ENCODE measurements around the gene PCDHGB2.
"Not testable (repeated sequence)": the region's sequence is repeated elsewhere in the genome, so short reads cannot be mapped to it uniquely, and the experiment has no call there.

The PCDHGB2 gene

DNA sequence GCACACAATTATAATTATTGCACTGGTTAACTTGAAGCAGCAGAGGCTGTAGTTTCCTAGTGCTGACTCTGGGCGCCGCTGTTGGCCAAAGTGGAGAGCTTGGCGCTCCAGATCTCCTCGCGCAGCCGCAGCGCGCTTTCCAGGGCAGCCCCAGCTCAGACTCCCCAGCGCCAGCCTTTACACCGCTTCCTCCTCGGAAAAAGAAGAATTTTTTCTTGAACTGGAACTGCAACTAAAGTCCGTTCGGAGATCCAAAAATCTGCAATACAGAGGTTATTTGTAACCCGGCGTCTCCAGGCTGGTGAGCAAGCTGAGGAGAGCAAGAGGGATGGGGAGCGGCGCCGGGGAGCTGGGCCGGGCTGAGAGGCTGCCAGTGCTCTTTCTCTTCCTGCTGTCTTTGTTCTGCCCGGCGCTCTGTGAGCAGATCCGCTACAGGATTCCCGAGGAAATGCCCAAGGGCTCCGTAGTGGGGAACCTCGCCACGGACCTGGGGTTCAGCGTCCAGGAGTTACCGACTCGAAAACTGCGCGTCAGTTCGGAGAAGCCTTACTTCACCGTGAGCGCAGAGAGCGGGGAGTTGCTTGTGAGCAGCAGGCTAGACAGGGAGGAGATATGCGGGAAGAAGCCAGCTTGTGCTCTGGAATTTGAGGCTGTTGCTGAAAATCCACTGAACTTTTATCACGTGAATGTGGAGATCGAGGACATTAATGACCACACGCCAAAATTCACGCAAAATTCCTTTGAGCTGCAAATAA lies 27.9 kb downstream of the PCDHGB2 start, which contains the start of gene PCDHGB4:
Gene PCDHGB4 (plus strand): TSS at position 142 of the 755 bp plus-strand sequence. CDS start 187 bp downstream, at position 329.
- ATAC-seq (ENCODE audit: low read depth) (peak; percentile 58), DNase-seq (ENCODE audit: low spot score in 2 of 2) (peak in 1 of 2 donors; percentile 16)
- not testable (repeated sequence) for H3K4me1 Mint-ChIP-seq, H3K27ac Mint-ChIP-seq, H3K9me3 Mint-ChIP-seq, H3K36me3 Mint-ChIP-seq
- Mint-ChIP-seq H3K4me3 (peak within 1 kb of the TSS; percentile 34), H3K27me3 (peaks cover 21% of the 10 kb centered on the region)

GRCh38 chr5:141388661-141389060 lies 28.9 kb downstream of the PCDHGB2 start:
- Mint-ChIP-seq H3K27ac (no peak overlapping the region), H3K36me3 (peaks cover 5% of the 10 kb centered on the region), H3K27me3 (peaks cover 18% of the 10 kb centered on the region), H3K4me1 (peaks cover 2% of the 10 kb centered on the region), H3K9me3 (peaks cover 4% of the 10 kb centered on the region), H3K4me3 (no peak overlapping the region)
- no peak for ATAC-seq (ENCODE audit: low read depth)
- DNase-seq (ENCODE audit: low spot score in 2 of 2), result no peak

- Mint-ChIP-seq H3K27me3 (peaks cover 21% of the 10 kb centered on the region), H3K4me1 (peaks cover 2% of the 10 kb centered on the region), H3K27ac (no peak overlapping the region), H3K9me3 (peaks cover 8% of the 10 kb centered on the region), H3K36me3 (peaks cover 5% of the 10 kb centered on the region), H3K4me3 (no peak overlapping the region)
- DNase-seq (ENCODE audit: low spot score in 2 of 2) (no peak), ATAC-seq (ENCODE audit: low read depth) (no peak)
Measured at GRCh38 chr5:141389153-141390042, 29.6 kb downstream of the PCDHGB2 start.

- peaks cover 5% of the 10 kb centered on the region for H3K36me3 Mint-ChIP-seq
- H3K4me1 Mint-ChIP-seq, result peaks cover 2% of the 10 kb centered on the region
- peaks cover 21% of the 10 kb centered on the region for H3K27me3 Mint-ChIP-seq
- ATAC-seq (ENCODE audit: low read depth), result no peak
- H3K27ac Mint-ChIP-seq, result no peak within 1 kb of the TSS
- no peak within 1 kb of the TSS for H3K4me3 Mint-ChIP-seq
- no peak for DNase-seq (ENCODE audit: low spot score in 2 of 2)
- H3K9me3 Mint-ChIP-seq, result peaks cover 8% of the 10 kb centered on the region
Measured at GRCh38 chr5:141392429-141393198, 32.8 kb downstream of the PCDHGB2 start, which contains the start of gene PCDHGA8. TSS of gene PCDHGA8 (plus strand) at chr5:141392633. CDS start at chr5:141392814, 181 bp downstream.

DNA sequence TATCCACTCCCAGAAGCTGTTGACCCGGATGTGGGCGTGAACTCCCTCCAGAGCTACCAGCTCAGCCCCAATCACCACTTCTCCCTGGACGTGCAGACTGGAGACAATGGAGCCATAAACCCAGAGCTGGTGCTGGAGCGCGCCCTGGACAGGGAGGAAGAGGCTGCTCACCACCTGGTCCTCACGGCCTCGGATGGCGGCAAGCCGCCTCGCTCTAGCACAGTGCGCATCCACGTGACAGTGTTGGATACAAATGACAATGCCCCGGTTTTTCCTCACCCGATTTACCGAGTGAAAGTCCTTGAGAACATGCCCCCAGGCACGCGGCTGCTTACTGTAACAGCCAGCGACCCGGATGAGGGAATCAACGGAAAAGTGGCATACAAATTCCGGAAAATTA lies 33.5 kb downstream of the PCDHGB2 start:
- no peak for DNase-seq (ENCODE audit: low spot score in 2 of 2)
- Mint-ChIP-seq H3K27ac (no peak overlapping the region), H3K9me3 (peaks cover 8% of the 10 kb centered on the region), H3K4me3 (no peak overlapping the region), H3K4me1 (peaks cover 2% of the 10 kb centered on the region), H3K36me3 (peaks cover 5% of the 10 kb centered on the region), H3K27me3 (peaks cover 21% of the 10 kb centered on the region)
- ATAC-seq (ENCODE audit: low read depth), result no peak

DNA sequence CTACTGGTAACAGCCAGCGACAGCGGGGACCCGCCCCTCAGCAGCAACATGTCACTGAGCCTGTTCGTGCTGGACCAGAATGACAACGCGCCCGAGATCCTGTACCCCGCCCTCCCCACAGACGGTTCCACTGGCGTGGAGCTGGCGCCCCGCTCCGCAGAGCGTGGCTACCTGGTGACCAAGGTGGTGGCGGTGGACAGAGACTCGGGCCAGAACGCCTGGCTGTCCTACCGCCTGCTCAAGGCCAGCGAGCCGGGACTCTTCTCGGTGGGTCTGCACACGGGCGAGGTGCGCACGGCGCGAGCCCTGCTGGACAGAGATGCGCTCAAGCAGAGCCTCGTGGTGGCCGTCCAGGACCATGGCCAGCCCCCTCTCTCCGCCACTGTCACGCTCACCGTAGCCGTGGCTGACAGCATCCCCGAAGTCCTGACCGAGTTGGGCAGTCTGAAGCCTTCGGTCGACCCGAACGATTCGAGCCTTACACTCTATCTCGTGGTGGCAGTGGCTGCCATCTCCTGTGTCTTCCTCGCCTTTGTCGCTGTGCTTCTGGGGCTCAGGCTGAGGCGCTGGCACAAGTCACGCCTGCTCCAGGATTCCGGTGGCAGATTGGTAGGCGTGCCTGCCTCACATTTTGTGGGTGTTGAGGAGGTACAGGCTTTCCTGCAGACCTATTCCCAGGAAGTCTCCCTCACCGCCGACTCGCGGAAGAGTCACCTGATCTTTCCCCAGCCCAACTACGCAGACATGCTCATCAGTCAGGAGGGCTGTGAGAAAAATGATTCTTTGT lies 34.8 kb downstream of the PCDHGB2 start:
- not testable (repeated sequence) for H3K36me3 Mint-ChIP-seq; H3K27ac Mint-ChIP-seq; H3K9me3 Mint-ChIP-seq; ATAC-seq (ENCODE audit: low read depth); H3K4me3 Mint-ChIP-seq; DNase-seq (ENCODE audit: low spot score in 2 of 2); H3K4me1 Mint-ChIP-seq
- peaks cover 18% of the 10 kb centered on the region for H3K27me3 Mint-ChIP-seq

- H3K4me1 Mint-ChIP-seq, H3K9me3 Mint-ChIP-seq, H3K36me3 Mint-ChIP-seq, H3K27ac Mint-ChIP-seq: not testable (repeated sequence)
- H3K27me3 Mint-ChIP-seq, result peaks cover 18% of the 10 kb centered on the region
- H3K4me3 Mint-ChIP-seq, result peak within 1 kb of the TSS; percentile 68
- peak; percentile 77 for ATAC-seq (ENCODE audit: low read depth)
- DNase-seq (ENCODE audit: low spot score in 2 of 2), result peak in 1 of 2 donors; percentile 33
Measured at GRCh38 chr5:141397756-141398551, 38.2 kb downstream of the PCDHGB2 start, which contains the start of gene PCDHGB5. TSS of gene PCDHGB5 (plus strand) at chr5:141397947. CDS start at chr5:141398128, 181 bp downstream.

DNA sequence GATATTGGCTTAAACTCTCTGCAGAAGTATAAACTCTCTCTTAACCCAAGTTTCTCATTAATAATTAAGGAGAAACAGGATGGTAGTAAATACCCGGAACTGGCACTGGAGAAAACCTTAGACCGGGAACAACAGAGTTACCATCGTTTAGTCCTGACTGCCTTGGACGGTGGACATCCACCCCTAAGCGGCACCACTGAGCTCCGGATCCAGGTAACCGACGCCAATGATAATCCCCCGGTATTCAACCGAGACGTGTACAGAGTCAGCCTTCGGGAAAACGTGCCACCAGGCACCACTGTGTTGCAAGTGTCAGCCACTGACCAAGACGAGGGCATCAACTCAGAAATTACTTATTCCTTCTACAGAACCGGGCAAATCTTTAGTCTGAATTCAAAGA lies 38.8 kb downstream of the PCDHGB2 start:
- Mint-ChIP-seq H3K36me3 (peaks cover 4% of the 10 kb centered on the region), H3K4me1 (no peaks in the 10 kb centered on the region), H3K27ac (no peak overlapping the region), H3K27me3 (peaks cover 18% of the 10 kb centered on the region), H3K4me3 (no peak overlapping the region), H3K9me3 (peaks cover 9% of the 10 kb centered on the region)
- ATAC-seq (ENCODE audit: low read depth), result no peak
- no peak for DNase-seq (ENCODE audit: low spot score in 2 of 2)

- no peak for DNase-seq (ENCODE audit: low spot score in 2 of 2)
- peaks cover 4% of the 10 kb centered on the region for H3K36me3 Mint-ChIP-seq
- H3K9me3 Mint-ChIP-seq, result peaks cover 7% of the 10 kb centered on the region
- H3K4me1 Mint-ChIP-seq, result no peaks in the 10 kb centered on the region
- ATAC-seq (ENCODE audit: low read depth), result no peak
- H3K27me3 Mint-ChIP-seq, result peaks cover 20% of the 10 kb centered on the region
- no peak overlapping the region for H3K4me3 Mint-ChIP-seq
- H3K27ac Mint-ChIP-seq, result no peak overlapping the region
Measured at GRCh38 chr5:141399555-141400258, 39.9 kb downstream of the PCDHGB2 start.

- peaks cover 21% of the 10 kb centered on the region for H3K27me3 Mint-ChIP-seq
- ATAC-seq (ENCODE audit: low read depth), result no peak
- no peak for DNase-seq (ENCODE audit: low spot score in 2 of 2)
- no peaks in the 10 kb centered on the region for H3K4me1 Mint-ChIP-seq
- peaks cover 7% of the 10 kb centered on the region for H3K36me3 Mint-ChIP-seq
- H3K9me3 Mint-ChIP-seq, result peaks cover 13% of the 10 kb centered on the region
- H3K27ac Mint-ChIP-seq, result no peak within 1 kb of the TSS
- peak within 1 kb of the TSS; percentile 67 for H3K4me3 Mint-ChIP-seq
Measured at GRCh38 chr5:141402553-141403243, 42.9 kb downstream of the PCDHGB2 start, which contains the start of gene PCDHGA9. TSS of gene PCDHGA9 (plus strand) at chr5:141402778. CDS start at chr5:141402953, 175 bp downstream.

DNA sequence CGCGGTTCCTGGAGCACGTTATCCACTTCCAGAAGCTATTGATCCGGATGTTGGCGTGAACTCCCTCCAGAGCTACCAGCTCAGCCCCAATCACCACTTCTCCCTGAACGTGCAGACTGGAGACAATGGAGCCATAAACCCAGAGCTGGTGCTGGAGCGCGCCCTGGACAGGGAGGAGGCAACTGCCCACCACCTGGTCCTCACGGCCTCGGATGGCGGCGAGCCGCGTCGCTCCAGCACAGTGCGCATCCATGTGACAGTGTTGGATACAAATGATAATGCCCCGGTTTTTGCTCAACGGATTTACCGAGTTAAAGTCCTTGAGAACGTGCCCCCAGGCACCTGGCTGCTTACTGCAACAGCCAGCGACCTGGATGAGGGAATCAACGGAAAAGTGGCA lies 43.6 kb downstream of the PCDHGB2 start:
- ATAC-seq (ENCODE audit: low read depth) (no peak), DNase-seq (ENCODE audit: low spot score in 2 of 2) (no peak)
- peaks cover 9% of the 10 kb centered on the region for H3K36me3 Mint-ChIP-seq
- no peak overlapping the region for H3K27ac Mint-ChIP-seq
- peaks cover 2% of the 10 kb centered on the region for H3K4me1 Mint-ChIP-seq
- no peak overlapping the region for H3K4me3 Mint-ChIP-seq
- H3K9me3 Mint-ChIP-seq, result peaks cover 15% of the 10 kb centered on the region
- peaks cover 23% of the 10 kb centered on the region for H3K27me3 Mint-ChIP-seq
